G401.6 (cell line): Measurements from ENCODE around the gene SARNP.
"Not testable (repeated sequence)": the region's sequence is repeated elsewhere in the genome, so short reads cannot be mapped to it uniquely, and the experiment has no call there.

Experiments used
- FAIRE-seq: peaks from 2 replicates; lab custom pipeline; 2012; peaks lifted over from hg19 to GRCh38; lab: Jason Lieb, UNC

Gene SARNP

DNA sequence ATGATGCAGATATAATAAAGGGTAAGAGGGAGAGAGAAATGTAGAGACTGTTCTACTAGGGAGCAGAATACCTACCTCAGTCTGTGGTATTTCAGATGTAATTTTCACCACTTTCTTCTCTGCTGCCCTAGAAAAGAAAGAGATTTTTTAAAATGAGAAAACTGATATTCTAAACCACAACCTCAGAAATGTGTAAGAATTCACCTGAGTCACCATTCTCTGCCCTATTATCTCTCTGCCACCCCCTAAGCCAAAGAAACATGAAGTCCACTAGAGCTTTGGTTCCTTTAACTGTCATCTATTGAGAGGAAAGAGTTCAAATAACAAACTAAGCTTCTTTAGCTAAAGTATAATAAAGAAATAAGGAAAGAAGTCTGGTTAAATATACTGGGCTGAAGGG lies 21.6 kb downstream of the SARNP start:
- FAIRE-seq: no peak

DNA sequence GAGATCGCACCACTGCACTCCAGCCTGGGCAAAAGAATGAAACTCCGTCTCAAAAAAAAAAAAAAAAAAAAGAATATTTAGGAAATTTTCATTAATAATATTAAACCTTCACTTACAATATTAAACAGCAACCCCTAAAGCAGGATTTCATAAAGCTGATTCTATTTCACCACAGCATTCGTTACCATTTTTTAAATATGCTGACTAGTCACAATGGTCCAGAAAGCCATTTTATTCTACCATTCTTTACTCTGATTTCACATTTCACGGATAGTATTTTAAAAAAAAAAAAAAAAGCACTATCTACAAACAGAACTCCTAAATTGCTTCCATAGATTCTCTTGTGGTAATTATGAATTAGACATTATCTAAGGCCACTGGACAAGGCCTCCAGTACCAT lies 27.6 kb downstream of the SARNP start:
- FAIRE-seq: no peak

DNA sequence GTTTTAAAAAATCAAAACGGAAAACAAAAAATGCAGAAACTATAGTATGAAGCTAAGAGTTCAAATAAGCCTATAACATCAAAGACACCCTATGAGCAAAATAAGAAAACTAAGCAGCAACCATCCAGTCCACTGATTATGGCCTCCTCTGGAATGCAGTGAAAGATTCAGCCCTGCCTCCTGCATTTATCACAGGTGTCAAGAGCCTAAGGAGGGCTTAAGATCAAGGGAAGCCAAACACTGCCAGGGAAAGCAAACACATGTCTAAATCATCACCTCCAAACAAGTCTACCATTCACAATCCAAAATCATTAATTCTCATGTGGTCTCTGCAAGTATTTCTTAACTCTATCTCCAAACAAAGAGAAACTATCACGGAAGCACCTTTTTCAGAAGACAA lies 28.4 kb downstream of the SARNP start:
- no peak for FAIRE-seq

DNA sequence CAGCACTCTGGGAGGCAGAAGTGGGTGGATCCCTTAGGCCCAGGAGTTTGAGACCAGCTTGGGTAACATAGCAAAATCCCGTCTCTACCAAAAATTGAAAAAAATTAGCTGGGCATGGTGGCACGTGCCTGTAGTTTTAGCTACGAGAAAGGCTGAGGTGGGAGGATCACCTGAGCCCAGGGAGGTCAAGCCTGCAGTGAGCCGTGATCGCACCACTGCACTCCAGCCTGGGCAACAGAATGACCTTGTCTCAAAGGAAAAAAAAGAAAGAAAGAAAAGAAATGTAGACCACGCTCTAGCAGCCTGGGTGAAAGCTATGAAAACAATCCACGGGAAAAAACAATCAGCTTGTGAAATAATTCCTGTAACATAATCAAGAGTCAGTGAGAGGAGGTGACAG lies 29.0 kb downstream of the SARNP start:
- no peak for FAIRE-seq

DNA sequence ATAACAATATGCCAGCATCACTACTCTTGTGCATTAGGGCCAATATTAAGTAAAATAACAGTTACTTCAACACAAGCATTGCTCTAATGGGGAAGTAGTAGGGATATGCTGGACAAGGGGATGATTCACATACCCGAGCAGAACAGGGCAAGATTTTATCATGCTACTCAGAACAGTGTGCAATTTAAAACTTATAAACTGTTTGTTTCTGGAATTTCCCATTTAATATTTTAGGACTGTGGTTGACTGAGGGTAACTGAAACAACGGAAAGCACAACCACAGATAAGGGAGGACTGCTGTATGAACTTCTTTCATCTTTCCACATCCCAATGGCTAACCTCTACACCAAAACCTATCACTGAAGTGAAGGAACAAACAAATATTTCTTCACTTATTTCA lies 36.8 kb downstream of the SARNP start:
- FAIRE-seq: no peak

DNA sequence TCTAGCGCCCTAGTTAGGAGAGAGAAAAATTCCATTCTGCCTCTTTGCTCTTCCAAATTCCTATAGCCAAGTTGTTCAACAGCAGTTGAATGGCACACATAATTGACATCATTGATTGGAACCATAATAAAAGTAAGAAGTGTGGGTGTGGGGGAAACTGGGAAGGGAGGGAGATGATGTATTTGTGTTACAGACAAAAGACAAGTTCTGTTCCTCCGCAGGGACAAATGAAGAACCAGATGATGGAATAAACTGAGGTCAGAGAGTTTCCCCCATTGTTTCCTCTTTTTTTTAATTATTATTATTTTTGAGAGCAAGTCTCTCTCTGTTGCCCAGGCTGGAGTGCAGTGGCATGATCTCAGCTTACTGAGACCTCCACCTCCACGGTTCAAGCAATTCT lies 39.7 kb downstream of the SARNP start:
- no peak for FAIRE-seq

DNA sequence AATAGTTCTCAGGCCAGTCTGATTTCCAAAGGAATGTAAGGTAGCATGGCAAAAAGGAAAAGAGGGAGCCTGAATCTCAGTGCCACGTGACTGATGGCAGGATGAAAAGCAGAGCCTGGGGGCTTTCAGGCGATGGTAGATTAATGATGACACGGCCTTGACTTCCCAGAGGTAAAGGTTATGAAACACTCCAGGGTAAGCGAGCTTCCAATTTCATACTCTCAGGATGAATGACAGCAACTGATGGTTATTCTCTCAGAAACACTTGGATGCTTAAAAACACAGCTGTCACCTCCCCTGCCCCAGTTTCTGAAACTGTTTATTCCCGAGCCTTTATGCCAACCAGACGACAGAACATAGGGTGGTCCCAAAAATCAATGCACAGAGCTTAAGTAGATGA lies 45.8 kb downstream of the SARNP start:
- FAIRE-seq: no peak

DNA sequence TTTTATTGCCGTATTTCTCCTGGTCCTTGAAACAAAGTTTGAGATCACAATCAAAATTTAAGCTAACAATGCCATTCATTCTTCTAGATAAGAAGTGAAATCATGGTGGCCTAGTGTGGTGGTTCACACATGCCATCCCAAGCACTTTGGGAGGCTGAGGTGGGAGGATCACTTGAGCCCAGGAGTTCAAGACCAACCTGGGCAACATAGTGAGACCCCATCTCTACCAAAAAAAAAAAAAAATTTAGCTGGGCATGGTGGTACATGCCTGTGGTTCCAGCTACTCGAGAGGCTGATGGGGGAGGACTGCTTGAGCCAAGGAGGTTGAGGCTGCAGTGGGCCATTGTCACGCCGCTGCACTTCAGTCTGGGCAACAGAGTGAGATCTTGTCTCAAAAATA lies 50.4 kb downstream of the SARNP start:
- FAIRE-seq: no peak

DNA sequence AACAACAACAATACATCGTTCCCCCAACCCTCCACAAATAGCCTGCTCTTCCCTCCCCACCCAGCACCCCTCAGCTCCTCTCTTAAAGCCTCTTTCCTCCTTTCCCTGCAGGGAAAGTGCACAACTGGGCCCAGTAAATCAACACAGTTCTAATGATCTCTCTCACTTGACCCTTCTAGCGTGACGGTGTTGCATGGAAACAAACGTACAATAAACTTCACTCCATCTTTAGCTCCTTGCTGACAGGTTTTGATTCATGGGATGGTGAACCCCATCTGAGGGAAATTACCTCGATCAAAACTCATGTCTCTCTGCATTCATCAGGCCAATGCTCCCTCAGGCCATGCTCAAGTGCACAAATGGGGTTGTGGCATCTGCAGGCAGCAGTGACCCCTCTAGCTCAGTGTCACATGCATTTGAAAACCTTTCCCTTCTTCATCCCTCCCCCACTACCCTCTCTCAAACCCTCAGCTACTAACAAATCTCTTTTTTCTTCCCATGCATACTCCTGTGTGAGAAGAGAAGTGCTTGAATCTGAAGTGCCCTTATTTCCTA lies 51.7 kb downstream of the SARNP start:
- no peak for FAIRE-seq

DNA sequence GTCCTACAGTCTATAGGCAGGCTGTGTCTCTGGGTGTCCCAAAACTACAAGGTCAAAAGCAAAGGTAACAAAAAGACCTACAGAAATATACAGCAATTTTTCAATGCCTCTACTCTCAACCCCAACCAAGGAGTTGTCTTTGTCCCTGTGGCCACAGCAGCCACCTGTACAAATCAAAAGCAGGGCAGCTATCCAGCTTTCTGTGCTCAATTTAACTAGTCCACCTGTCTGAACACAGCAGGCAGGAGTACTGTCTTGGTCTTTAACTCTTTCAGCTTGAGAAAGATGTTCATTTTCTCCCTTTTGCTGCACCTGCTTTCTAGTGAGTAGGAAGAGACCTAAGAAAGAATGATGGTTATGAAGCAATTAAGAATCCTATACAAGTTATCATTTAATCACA lies 54.9 kb downstream of the SARNP start:
- no peak for FAIRE-seq

DNA sequence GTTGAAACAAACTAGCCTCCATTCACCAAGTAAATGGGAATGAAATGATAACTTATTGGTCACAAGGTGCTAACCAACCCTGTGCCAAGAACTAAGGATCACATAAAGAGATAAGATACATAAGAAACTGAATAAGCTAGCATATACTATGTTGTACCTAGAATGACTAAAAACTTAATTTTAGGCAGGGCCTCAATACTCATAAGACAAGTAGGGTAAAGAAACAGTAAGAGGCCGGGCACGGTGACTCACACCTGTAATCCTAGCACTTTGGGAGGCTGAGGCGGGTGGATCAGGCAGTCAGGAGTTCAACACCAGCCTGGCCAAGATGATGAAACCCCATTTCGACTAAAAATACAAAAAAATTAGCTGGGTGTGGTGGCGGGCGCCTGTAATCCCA lies 56.9 kb downstream of the SARNP start:
- FAIRE-seq: no peak

DNA sequence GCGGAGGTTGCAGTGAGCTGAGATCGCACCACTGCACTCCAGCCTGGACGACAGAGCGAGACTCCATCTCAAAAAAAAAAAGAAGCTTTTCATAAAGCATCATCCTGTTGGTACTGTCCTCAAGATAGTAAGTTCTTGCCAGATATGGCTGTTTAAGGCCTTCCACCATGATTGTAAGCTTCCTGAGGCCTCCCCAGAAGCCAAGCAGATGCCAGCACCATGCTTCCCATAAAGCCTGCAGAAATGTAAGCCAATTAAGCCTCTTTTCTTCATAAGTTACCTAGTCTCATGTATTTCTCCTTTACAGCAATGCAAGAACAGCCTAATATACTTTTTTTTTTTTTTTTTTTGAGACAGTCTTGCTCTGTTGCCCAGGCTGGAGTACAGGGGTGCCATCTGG lies 58.9 kb downstream of the SARNP start:
- not testable (repeated sequence) for FAIRE-seq

DNA sequence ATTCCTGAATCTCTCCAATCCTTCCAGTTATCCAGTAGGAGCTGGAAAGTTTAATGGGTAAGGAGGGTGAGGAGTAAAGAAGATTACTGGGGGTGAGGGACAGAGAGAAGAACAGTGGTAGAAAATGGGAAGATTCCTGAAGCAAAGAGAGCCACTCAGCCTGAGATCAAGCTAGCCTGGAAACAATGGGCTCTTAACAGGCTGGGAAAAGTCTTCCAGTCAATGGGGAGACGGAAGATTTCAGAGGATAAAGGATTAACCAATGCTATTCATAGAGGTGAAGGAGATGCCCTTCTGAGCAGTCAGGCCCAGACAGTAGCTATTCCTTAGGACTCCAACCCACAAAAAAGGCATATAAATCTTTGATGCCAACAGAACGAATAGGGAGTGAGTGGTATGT lies 59.8 kb downstream of the SARNP start:
- FAIRE-seq: no peak

DNA sequence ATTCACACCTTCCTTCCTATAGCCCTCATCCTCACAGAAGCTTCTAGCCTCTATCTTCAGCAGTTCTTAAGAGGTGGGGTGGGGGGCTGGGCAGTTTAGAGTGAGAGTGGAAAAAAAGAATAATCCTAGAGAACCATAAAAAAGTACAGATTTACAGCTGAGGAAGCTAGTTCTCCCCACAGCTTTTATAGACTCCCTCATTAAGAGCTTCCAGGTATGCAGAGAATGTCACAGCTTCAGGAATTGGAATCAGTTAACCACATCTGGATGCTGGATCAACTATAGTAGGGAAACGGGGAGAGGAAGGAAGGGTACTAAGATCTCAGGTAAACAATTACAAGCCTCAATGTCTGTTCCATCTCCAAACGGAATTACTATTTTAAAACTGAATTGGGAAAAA lies 62.3 kb downstream of the SARNP start:
- no peak for FAIRE-seq

DNA sequence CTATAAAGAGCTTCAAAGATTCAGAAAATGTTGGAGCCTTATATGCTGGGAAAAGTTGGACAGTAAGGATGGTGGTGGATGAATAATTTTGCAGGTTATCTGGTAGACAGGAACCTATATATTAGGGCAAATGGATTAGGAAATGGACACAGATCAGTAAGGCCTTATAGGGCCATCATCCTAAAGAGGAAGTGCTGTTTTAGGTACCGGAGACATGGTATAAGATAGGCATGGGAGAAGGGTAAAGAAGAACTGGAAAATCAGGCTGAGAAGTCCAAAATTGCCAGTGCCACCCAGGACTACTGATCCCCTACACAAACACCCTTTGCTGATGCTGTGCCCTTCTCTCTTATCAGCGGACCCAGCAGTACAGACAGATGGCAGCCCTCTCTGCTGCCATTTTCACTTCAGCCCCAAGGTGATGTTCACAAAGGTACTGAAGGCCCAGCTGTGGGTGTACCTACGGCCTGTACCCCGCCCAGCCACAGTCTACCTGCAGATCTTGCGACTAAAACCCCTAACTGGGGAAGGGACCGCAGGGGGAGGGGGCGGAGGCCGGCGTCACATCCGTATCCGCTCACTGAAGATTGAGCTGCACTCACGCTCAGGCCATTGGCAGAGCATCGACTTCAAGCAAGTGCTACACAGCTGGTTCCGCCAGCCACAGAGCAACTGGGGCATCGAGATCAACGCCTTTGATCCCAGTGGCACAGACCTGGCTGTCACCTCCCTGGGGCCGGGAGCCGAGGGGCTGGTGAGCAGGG lies 69.1 kb downstream of the SARNP start:
- FAIRE-seq: no peak

DNA sequence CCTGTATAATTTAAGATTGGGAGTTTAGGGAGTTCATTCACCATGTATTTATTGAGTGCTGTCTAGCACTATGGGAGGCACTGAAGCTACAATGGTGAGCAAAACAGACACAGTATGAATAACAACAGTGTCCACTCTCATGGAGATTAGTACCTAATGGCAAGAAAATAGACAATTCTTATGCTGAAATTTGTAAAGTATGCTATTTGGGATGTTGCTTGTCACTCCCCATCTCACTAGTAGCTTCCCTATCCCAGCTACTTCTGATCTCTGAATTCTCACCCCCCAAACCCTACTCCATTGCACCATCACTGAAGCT lies 70.7 kb downstream of the SARNP start:
- FAIRE-seq: no peak

DNA sequence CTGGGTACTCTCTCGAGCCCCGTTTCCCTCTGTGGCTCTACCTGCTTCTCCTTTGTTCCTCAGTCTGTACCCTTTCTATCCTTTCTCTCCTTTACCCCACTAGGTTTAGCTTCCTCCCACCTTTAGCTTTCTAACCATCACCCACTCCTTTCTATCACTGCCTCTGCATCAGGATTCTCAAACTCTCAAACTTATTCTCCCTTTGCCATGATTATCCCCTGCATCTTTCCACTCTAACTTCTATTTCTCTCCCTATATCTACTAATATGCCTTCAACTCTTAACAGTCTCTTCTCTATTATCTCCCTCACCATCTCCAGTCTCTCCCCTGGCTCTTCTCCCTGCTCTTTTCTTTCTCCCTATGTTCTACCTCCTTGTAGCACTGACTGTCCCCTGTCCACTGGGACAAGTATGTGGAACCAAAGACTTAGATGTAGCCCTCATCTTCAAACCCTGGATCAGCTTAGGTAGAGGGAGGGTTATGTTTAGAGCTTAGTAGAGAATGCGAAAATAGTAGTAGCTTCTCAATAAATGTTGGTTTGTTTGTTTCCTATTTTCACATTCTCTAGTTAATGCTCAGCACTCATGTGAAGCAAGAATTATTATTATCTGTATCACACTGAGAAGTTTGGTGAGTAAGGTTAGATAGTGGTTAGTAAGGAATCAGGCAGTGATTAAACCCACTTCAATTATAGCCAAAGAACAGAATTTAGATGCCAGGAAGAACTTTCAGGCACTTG lies 71.2 kb downstream of the SARNP start:
- FAIRE-seq: no peak

DNA sequence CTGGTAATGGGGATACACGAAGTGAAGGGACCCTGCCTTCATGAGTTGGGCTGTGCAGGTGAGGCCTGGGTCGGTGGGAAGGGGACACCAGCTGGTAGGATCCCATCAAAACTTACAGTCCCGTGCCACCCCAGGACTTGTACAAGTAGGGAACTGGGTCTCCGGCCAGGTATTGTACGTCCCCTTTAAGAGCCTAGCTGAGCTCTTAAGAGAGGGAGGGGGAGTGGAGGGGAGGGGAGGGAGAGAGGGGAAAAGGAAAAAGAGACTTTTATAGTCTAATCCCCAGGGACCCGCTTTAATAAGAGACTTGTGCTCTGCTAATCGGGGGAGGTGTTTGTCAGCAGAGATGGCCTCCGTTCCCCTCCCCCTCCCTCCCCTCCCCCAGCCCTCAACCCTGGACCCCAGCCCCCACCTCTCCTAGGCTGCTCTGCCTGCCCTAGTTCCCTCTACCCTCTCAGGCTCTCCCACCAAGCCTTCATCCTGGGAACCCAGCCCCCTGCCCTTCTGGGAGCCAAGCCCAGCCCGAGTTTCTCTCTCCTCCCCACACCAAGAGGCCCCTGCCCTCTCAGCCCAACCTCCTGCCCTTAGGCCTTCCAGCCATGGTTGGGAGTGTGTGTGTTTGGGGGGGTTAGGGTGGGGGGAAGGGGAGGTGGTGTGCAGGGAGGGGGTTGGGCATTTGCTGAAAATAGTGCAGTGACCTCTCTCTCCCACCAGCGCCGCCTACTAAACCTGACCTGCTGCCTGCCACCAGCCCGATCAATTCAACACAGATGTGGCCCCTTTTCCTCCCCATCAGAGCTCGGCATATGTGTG lies 72.0 kb downstream of the SARNP start:
- no peak for FAIRE-seq

DNA sequence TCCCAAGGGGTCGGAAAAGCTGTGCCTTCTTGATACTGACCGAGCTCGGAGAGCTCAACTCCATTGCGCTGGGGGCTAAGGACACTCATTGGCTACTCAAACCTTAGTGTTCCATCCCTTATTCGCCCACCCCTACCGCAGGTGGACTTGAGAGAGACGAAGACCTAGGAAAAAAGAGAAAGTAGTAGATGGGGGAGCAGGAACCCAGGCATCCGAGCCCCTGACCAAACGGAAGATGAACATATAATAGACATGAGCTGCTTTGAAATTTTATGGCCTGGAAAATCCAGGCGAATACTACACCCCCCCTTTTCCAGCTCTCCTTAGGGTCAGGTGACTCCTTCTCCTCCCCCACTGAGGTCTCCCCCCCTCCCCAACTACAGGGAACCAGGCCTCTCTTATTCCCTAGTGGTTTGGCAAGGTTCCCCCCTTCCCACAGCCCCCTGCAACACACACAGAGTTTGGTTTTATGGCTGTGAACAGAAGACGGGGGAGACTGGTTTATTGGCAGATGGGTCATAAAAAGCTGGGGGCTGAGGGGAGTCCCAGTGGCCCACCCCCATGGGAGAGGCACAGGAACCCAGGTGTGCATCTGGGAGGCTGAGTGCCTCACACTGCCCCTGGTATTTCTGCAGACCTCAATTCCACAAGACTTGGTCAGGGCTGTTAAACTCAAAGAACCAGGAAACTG lies 73.0 kb downstream of the SARNP start:
- FAIRE-seq: no peak

DNA sequence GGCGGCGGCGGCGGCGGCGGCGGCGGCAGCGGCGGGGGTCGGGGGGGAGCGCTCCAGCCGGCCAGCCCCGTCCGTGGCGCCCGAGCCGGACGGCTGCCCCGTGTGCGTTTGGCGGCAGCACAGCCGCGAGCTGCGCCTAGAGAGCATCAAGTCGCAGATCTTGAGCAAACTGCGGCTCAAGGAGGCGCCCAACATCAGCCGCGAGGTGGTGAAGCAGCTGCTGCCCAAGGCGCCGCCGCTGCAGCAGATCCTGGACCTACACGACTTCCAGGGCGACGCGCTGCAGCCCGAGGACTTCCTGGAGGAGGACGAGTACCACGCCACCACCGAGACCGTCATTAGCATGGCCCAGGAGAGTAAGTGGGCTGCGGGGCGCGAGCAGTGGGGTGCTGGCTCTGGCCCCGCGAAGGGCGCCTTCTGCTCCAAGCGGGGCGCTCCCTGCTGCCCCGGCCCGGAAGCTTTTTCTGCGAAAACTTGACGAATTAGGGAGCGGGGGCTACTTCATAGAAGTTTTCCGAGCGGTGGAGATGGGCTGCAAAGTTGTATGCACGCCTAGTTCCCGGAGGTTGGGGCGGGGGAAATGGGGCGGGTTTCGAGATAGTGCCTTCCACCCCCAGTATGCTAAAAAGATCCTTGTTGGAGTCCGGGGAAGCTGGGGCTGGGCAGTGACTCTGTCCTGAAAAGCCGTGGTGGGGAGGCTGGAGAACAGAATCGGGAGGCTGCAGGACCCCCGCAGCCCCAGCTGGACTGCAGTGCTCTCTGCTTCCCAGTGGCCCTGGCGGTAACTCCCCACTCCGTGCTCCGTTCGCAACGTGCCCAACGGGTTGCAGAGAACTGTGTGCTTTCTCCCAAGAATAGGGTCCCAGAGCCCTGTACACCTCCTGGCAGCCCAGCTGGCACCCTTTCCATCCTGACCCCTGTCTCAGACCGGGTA lies 73.9 kb downstream of the SARNP start:
- FAIRE-seq: no peak

DNA sequence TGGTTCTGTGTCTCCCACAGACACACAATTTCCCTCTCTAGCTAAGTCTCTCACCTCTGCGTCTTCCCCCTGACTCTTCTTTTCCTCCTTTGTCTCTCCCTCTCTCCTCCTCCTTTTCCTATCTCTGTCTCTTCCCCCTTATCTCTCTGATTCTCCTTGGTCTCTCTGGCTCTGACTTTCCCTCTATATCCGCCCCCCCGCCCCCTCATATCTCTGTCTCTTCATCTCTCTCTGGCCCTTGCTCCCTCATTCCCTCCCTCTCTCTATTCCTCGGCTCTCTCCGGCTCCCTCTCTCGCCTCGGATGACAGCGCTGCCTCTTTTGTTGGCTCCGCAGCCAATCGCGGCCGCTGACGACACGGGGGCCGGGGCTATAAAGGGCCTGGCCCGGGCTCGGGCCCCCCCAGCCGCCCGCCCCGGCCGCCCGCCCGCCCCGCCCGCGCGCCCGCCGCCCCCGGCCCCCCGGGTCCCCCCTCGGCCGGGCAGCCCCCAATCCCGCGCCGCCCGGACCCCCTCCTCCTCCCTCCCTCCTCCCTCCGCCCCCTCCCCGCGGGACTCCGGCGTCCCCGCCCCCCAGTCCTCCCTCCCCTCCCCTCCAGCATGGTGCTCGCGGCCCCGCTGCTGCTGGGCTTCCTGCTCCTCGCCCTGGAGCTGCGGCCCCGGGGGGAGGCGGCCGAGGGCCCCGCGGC lies 74.7 kb downstream of the SARNP start, which contains the start of gene GDF11:
Gene GDF11, plus strand, starts transcription at position 404 of the 687 bp plus-strand sequence. Its CDS starts 195 bp downstream, at position 599.
- no peak for FAIRE-seq
